ENCODE data around the gene DIO3.
"Not testable (repeated sequence)": the region's sequence is repeated elsewhere in the genome, so short reads cannot be mapped to it uniquely, and the experiment has no call there.

DIO3 gene

GRCh38 chr14:101559250-101559623 lies 2.1 kb upstream of the DIO3 start:
- DNase-seq (ENCODE audit: low read depth in 2 of 2), result no peak

GRCh38 chr14:101559624-101560533 lies 1.4 kb upstream of the DIO3 start:
- no peak for DNase-seq (ENCODE audit: low read depth in 2 of 2)

GRCh38 chr14:101560534-101561113 lies 671 bp upstream of the DIO3 start:
- DNase-seq (ENCODE audit: low read depth in 2 of 2), result no peak

- no peak for DNase-seq (ENCODE audit: low read depth in 2 of 2)
Measured at GRCh38 chr14:101561897-101562490, 699 bp downstream of the DIO3 start.

GRCh38 chr14:101562659-101563351 lies 1.5 kb downstream of the DIO3 start:
- DNase-seq (ENCODE audit: low read depth in 2 of 2), result no peak

GRCh38 chr14:101563352-101563653 lies 2.0 kb downstream of the DIO3 start:
- no peak for DNase-seq (ENCODE audit: low read depth in 2 of 2)

GRCh38 chr14:101563654-101564443 lies 2.6 kb downstream of the DIO3 start:
- DNase-seq (ENCODE audit: low read depth in 2 of 2), result no peak

- no peak for DNase-seq (ENCODE audit: low read depth in 2 of 2)
Measured at GRCh38 chr14:101564444-101564776, 3.1 kb downstream of the DIO3 start.

- no peak for DNase-seq (ENCODE audit: low read depth in 2 of 2)
Measured at GRCh38 chr14:101564819-101565698, 3.8 kb downstream of the DIO3 start.

GRCh38 chr14:101567252-101567651 lies 6.0 kb downstream of the DIO3 start:
- DNase-seq (ENCODE audit: low read depth in 2 of 2), result no peak

- no peak for DNase-seq (ENCODE audit: low read depth in 2 of 2)
Measured at GRCh38 chr14:101571004-101571403, 9.7 kb downstream of the DIO3 start.

- not testable (repeated sequence) for DNase-seq (ENCODE audit: low read depth in 2 of 2)
Measured at GRCh38 chr14:101572526-101572925, 11.2 kb downstream of the DIO3 start.

- no peak for DNase-seq (ENCODE audit: low read depth in 2 of 2)
Measured at GRCh38 chr14:101573289-101573688, 12.0 kb downstream of the DIO3 start.

- no peak for DNase-seq (ENCODE audit: low read depth in 2 of 2)
Measured at GRCh38 chr14:101575581-101575980, 14.3 kb downstream of the DIO3 start.

- DNase-seq (ENCODE audit: low read depth in 2 of 2), result no peak
Measured at GRCh38 chr14:101577221-101577909, 16.1 kb downstream of the DIO3 start.

- no peak for DNase-seq (ENCODE audit: low read depth in 2 of 2)
Measured at GRCh38 chr14:101578489-101578888, 17.2 kb downstream of the DIO3 start.

GRCh38 chr14:101579372-101580080 lies 18.2 kb downstream of the DIO3 start:
- no peak for DNase-seq (ENCODE audit: low read depth in 2 of 2)

- no peak for DNase-seq (ENCODE audit: low read depth in 2 of 2)
Measured at GRCh38 chr14:101581806-101582205, 20.5 kb downstream of the DIO3 start.

GRCh38 chr14:101582294-101582693 lies 21.0 kb downstream of the DIO3 start:
- DNase-seq (ENCODE audit: low read depth in 2 of 2), result no peak
